Measurements from ENCODE around the gene FOLR3.
"Not testable (repeated sequence)": the region's sequence is repeated elsewhere in the genome, so short reads cannot be mapped to it uniquely, and the experiment has no call there.

- not testable (repeated sequence) for TF ChIP-seq CHD2 (IDR thresholded peaks at IDR 0.05; ENCODE audit: low read length, partially characterized antibody); FOXM1 (IDR thresholded peaks at IDR 0.05; ENCODE audit: low read depth); YY1 (IDR thresholded peaks at IDR 0.05; ENCODE audit: low read depth); TAF1 (IDR thresholded peaks at IDR 0.05; ENCODE audit: borderline replicate concordance, low read depth, low read length); GABPA (IDR thresholded peaks at IDR 0.05; ENCODE audit: low read depth); SMC3 (IDR thresholded peaks at IDR 0.05; ENCODE audit: low read depth, low read length); EP300 (IDR thresholded peaks at IDR 0.05; ENCODE audit: borderline replicate concordance in 1 of 2, low read depth in 1 of 2, low read length in 1 of 2); CTCF (IDR thresholded peaks at IDR 0.05); MXI1 (IDR thresholded peaks at IDR 0.05; ENCODE audit: low read depth, low read length)
These were observed at the start of gene FOLR3 for GRCh38 chr11:72135473-72135872.

Measured in SK-N-SH (cell line).